ENCODE results near the gene DPYD. TPM values are rescaled to one million over a fixed set of nuclear protein-coding genes. Genes with fewer than 3 reads are reported as not detected.

Gene DPYD
- total RNA-seq, 1 donor from 2014 or later, result 11.3 TPM

GRCh38 chr1:97630948-97631347, 289.9 kb downstream of the DPYD start:
- peak; percentile 13 for DNase-seq (ENCODE audit: low read depth)

- no peak for DNase-seq (ENCODE audit: low read depth)
Observed at GRCh38 chr1:97630281-97630680, 290.6 kb downstream of the DPYD start.

- no peak for DNase-seq (ENCODE audit: low read depth)
Observed at GRCh38 chr1:97623220-97623619, 297.6 kb downstream of the DPYD start.

DNA sequence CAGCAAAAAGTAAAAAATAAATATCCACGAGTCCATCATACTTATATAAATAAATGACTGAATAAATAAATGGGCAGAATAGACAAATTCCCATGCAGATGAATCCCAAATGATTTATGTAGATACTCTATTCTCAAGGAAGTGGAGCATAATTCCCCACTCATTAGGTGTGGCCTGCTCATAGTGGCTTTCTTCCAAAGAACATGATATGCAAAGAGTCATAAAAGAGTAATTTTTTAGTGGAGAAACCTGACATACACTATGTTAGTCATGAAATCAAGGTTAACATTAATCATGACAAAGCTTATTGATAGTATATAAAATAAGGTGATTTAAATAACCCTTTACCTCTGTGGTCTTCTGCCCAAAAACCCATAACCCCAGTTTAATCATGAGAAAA, 298.9 kb downstream of the DPYD start:
- no peak for DNase-seq (ENCODE audit: low read depth)

- DNase-seq (ENCODE audit: low read depth), result no peak
Observed at GRCh38 chr1:97619706-97620105, 301.1 kb downstream of the DPYD start.

GRCh38 chr1:97610748-97611147, 310.1 kb downstream of the DPYD start:
- DNase-seq (ENCODE audit: low read depth), result no peak

- DNase-seq (ENCODE audit: low read depth), result no peak
Observed at GRCh38 chr1:97610102-97610501, 310.7 kb downstream of the DPYD start.

DNA sequence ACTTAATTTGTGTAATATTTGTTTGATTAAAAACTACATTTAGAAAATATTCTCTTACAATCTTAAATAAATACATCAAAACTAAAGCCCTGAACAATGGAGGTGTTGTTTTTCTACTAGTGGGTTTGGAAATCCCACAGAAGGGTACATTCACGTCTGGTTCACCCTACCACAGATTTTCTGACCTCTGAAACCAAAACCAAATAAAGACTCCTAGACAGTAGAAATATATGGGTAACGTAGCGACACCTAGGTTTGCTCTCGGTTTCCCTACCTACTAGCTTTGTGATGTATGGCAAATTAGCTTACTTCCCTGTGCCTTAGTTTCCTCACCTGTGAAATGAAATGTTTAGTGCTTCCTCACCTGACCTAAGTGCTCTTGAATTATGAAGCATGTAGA, 312.6 kb downstream of the DPYD start:
- no peak for DNase-seq (ENCODE audit: low read depth)

DNA sequence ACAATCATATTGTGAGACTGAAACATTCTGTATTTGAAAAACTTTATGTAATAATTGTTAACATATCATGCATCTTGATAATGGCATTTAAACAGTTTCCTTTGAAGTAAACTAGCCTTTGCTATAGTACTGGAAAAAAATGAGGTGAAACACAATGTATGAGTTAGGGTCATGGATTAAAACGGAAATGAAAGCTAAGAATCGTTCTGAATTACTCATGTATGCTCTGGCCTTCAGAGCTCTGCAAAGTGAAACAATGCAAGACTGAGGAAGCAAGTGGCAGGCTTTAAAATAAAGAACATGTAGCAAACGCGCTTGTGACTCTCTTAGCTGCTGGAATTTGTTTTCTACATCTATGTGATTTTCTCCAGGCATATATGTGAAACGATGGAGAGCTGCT, 317.1 kb downstream of the DPYD start:
- DNase-seq (ENCODE audit: low read depth), result no peak

DNA sequence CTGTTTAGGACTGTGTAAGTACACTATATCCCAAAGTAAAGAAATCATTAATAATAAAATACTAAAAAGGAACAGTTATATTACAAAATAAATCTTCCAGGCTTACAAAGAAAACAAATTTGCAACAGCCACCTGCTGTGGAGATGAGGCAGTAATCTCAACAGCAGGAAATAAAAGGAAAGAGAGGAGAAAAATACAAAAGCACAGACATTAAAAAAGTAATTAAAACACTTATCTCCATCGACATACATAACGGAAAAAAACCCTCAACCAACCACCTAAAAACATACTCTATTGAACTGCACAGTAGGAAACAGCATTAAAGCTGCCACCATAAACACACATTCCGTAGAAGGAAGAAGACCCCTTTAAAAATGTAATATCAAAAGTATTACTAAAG, 317.6 kb downstream of the DPYD start:
- no peak for DNase-seq (ENCODE audit: low read depth)

GRCh38 chr1:97599447-97599846, 321.4 kb downstream of the DPYD start:
- DNase-seq (ENCODE audit: low read depth), result no peak

DNA sequence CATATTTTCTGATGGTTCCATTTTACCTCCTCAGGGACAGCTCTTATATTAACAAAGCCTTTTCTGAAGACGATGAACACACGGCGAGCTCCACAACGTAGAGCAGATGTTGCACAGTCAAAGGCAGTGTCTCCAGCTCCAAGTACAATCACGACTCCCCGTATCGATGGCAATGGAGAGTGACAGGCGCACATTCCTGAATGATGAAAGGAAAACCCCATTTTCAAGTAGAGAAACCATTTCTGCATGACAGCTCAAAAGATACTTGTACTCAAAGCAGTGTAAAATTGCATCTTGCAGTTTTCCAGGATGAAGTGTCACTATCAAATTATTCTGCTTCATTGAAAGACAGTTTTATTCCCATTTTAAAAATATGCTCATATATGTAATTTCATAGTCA, 327.6 kb downstream of the DPYD start:
- no peak for DNase-seq (ENCODE audit: low read depth)

DNA sequence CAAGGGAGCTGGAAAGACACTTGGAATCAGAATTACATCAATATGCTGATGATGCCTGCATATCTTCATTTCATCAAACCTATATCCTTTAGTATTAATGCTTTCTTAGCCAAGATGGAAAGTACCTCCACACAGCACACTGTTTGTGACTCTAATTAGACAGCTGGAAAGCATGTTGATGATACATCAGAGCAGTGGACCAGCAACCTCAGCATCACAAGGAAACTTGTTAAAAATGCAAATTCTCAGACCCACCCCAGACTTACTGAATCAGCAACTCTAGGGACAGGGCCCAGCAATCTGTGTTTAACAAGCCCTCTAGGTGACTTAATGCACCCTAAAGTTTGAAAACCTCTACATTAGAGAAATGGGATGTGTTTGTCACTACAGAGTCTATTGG, 332.1 kb downstream of the DPYD start:
- no peak for DNase-seq (ENCODE audit: low read depth)

DNA sequence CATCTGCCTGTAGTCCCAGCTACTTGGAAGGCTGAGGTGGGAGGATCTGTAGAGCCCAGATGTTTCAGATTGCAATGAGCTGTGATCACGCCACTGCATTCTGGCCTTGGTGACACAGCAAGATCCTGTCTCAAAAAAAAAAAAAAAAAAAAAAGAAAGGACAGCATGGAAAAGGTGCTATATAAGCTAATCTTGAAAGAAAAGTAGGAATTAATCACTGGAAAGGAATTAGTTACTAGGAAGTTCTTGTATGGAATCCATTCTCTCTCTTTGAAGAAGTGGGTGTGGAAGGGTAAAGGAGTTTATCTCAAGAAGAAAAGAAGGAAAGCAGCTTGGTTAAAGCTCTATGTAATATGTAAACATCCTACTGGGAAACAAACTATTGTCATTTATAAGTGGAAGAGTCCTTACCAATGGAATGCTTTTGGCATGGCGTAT, 339.2 kb downstream of the DPYD start:
- DNase-seq (ENCODE audit: low read depth), result peak; percentile 11

GRCh38 chr1:97577613-97578012, 343.2 kb downstream of the DPYD start:
- DNase-seq (ENCODE audit: low read depth), result no peak

DNA sequence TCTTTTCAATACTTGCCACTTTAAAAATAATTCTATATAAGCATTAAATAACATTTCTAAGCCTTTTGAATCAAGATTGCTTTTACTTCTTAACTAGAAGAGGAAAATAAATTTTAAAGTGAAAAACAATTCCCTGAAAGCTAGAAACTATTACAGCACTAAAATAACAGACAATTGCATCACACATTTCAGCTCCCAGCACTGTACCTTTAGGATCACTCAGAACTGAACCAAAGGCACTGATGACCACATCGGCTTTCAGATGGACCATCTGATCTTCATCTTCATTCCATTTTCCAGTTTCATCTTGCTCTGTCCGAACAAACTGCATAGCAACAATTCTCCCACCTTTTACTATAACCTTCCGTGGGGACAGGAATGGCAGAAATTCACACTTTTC, 347.3 kb downstream of the DPYD start:
- DNase-seq (ENCODE audit: low read depth), result no peak

DNA sequence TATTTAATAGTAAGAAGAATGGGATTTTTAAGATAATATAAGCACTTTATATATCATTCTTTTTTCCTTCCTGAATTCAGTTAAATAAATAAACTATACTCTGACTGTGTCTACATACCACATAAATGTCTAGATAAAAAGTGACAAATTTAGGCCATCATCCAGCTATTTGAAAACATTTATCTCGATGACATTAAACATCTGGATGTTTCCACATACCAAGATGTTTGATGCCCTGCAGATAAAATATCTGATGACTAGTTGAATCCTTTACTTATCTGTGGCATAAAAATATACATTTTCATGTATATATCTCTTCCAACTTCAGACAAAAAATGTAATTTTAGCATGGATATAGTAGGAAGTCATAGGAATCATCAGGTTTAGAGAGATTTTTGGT, 348.3 kb downstream of the DPYD start:
- DNase-seq (ENCODE audit: low read depth), result no peak

DNA sequence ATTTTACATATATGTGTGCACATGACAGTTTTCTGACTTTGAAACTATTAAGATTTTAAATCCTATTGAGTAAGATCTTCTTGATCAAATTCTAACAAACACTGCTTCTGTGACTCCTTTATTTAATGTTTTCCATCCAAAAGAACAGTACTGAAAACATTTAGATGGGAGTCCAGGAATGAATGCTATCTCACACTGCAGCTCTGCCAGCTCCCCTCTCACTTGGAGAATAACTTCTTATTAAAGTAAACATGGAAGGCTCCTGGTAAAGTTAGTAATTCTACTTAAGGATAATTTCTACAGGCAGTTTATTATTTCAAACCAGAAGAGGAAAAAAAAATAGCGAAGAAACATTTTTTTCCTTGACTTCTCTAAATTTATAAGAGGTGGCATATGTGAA, 349.1 kb downstream of the DPYD start:
- no peak for DNase-seq (ENCODE audit: low read depth)

DNA sequence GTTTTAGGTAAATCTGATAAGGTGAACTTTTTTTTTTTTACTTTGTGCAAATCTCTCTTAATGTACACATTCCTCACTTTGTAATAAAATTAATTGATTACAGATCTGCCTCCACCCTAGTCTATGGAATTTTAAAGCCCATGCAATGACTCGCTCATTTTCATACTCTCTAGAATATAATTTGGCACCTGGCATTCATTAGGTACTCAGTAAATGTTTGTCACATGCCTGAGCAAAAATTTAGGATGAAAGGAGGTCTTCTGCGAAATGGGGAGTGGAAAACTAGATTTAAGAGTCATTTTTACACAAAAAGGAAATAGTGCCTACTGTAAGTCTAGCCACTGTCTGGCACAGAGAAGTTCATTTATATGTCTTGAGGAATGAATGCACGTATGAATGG, 350.1 kb downstream of the DPYD start:
- no peak for DNase-seq (ENCODE audit: low read depth)

DNA sequence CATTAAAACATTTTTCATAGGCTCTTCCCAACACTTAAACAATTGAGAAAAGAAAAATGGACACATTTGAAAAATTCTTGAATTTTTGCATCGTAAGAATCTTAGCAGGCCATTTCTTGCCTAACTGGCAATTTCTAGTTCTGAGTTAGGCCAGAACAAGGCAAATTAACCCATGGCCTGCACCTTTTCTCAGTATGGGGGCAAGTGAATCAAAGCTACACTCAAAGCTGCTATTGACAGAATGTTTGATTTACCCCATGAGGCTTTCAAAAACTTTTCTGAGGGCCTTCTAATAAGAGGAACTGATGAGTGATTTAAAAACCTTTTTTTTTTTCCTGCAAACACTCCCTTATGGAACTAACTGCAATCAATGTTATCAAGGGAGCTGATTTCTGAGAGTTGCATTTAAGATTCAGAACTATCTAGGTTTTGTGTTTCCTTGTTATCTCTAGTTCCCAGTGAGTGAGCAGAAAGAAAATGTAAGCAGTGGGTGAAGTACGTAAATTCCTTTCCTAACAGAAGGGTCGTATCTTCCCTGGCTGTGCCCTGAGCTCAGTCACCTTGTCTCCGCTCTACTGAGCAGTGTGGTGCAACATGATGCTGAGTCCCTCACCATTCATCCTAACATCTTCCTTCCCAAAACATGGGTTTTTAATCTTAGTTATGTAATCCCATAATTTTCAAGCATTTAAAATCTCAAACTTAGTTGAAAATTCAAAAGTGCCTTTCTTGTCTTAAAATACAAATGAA, 353.7 kb downstream of the DPYD start:
- DNase-seq (ENCODE audit: low read depth), result no peak

- no peak for DNase-seq (ENCODE audit: low read depth)
Observed at GRCh38 chr1:97565886-97566285, 354.9 kb downstream of the DPYD start.

- DNase-seq (ENCODE audit: low read depth), result no peak
Observed at GRCh38 chr1:97563926-97564325, 356.9 kb downstream of the DPYD start.

DNA sequence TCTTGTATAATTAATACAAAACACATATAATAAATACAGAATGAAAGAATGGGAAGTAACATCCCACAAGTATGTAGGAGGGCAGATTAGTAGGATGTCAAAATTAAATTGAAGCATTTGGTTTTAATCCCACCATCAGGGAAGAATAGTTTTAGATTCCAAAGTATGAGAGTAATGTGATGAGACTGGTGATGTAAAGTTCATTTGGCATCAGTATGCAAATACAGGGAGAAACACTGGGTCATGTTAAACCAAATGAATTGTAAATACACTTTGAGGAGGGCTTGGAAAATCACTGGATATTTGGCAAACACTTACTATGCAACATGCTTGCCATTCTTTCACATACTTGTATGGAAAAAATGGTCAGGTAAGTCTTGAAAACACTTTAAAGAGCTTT, 358.8 kb downstream of the DPYD start:
- no peak for DNase-seq (ENCODE audit: low read depth)

DNA sequence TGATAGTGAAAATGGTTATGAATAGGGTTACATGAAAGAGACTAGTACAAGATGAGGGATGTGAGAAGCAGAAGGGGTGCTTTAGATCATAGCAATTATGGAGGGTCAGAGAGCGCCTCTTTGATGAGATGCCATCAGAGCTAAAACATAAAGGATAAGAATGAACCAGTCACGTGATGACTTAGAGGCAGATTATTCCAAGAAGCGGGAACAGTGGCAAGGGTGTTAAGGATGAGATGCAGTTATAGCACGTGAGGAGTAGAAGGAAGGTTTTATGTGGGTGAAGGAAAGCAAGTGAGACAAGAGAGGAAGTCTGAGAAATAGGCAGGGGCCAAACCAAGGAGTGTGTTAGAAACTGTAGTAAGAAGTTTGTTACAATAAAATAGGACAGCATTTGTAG, 360.1 kb downstream of the DPYD start:
- DNase-seq (ENCODE audit: low read depth), result no peak

Measured in myocyte (in vitro differentiated cells).